OCI-LY7 (cell line): ENCODE results near the gene SCP2D1.

Source experiments
- EZH2phosphoT487 ChIP-seq: fragments of 200-600 bp; sonication (generic); IDR thresholded peaks from 2 replicates; pipeline ENCODE4 v1.6.1; 2018; ENCODE audit warnings: low read depth, borderline replicate concordance, mild to moderate bottlenecking, mixed run types, antibody characterized with exemption, low read length, moderate library complexity, mixed read lengths
- TF ChIP-seq, protein P1 (sequence below): fragments of 200-600 bp; sonication (generic); conservative IDR thresholded peaks from 2 replicates; pipeline ENCODE4 v1.5.1; 2014; ENCODE audit warnings: mild to moderate bottlenecking, antibody characterized with exemption, low read length, moderate library complexity, mixed read lengths

DNA sequence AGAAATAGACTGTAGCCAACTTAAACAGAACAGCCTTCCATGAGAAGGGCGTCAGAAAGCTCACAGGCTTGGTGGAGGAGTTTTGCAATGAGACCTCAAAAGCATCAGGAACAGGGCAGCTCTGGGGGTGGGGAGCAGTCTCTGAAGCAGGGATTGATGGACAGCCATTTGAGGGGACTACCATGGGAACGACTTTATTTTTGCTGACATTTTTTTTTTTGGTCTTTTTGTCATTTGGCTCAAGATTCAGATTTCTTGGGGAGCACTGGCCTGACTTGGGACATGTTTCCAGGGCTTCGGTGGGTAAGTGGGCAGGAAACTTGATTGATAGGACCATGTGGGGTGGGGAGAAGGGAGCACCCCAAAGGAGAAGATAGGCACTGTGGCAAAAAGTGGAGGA, 32.1 kb upstream of the SCP2D1 start:
- TF ChIP-seq, protein P1, sequence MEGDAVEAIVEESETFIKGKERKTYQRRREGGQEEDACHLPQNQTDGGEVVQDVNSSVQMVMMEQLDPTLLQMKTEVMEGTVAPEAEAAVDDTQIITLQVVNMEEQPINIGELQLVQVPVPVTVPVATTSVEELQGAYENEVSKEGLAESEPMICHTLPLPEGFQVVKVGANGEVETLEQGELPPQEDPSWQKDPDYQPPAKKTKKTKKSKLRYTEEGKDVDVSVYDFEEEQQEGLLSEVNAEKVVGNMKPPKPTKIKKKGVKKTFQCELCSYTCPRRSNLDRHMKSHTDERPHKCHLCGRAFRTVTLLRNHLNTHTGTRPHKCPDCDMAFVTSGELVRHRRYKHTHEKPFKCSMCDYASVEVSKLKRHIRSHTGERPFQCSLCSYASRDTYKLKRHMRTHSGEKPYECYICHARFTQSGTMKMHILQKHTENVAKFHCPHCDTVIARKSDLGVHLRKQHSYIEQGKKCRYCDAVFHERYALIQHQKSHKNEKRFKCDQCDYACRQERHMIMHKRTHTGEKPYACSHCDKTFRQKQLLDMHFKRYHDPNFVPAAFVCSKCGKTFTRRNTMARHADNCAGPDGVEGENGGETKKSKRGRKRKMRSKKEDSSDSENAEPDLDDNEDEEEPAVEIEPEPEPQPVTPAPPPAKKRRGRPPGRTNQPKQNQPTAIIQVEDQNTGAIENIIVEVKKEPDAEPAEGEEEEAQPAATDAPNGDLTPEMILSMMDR, result no peak
- no peak for TF ChIP-seq EZH2phosphoT487
